Activated T-cell treated with anti-CD3 and anti-CD28 coated beads, Interleukin-2, amount 50 U/mL, for 72 hours (primary cell): ENCODE measurements around the gene TLCD5. TPM values are rescaled to one million over a fixed set of nuclear protein-coding genes. Genes with fewer than 3 reads are reported as not detected.

Source experiments
- total RNA-seq, 2 donors: library from RNA; stranded (reverse); gene quantifications; one replicate each; pipeline ENCODE4 v1.2.3, GENCODE V29; 2022

TLCD5 gene
- total RNA-seq, 2 donors from 2014 or later = 2.0 to 2.8 TPM

Other genes with a start within 250 kb of the TLCD5 start
- not detected for gene TRIM29, start 187.2 kb upstream of the TLCD5 start, total RNA-seq
- 1 to 10 TPM; 1.2 to 2.4 TPM for gene OAF, start 114.3 kb upstream of the TLCD5 start, total RNA-seq
- under 1 TPM; 0.14 to 0.39 TPM for gene POU2F3, start 85.2 kb upstream of the TLCD5 start, total RNA-seq
- gene ARHGEF12, start 11.1 kb downstream of the TLCD5 start, total RNA-seq = 10 to 100 TPM; 16.1 to 20.5 TPM
- under 1 TPM in 1 of 2 donors, not detected in 1; 0.12 TPM for gene GRIK4, start 186.4 kb downstream of the TLCD5 start, total RNA-seq